Smooth muscle cell (in vitro differentiated cells): ENCODE measurements around the gene ADAMTS15. TPM values are rescaled to one million over a fixed set of nuclear protein-coding genes. Genes with fewer than 3 reads are reported as not detected.

Source experiments
- DNase-seq: peaks from one replicate; lab custom pipeline; 2025; ENCODE audit not compliant: unreplicated experiment; lab: John Stamatoyannopoulos, UW
- H2AFZ ChIP-seq: fragments of 200-600 bp; sonication (generic); 2 replicates; pipeline ENCODE4 v1.6.0; 2016; ENCODE audit warnings: antibody characterized with exemption, low read depth, mild to moderate bottlenecking
- H3F3A ChIP-seq: fragments of 200-600 bp; sonication (generic); 2 replicates; pipeline ENCODE4 v1.6.0; 2017; ENCODE audit warnings: antibody characterized with exemption, low read depth
- H3K27ac ChIP-seq: fragments of 200-600 bp; sonication (generic); 2 replicates; pipeline ENCODE4 v1.5.1; 2016; ENCODE audit warnings: low read depth, mild to moderate bottlenecking
- H3K27me3 ChIP-seq: fragments of 200-600 bp; sonication (generic); 2 replicates; pipeline ENCODE4 v1.6.1; 2016; ENCODE audit warnings: low read depth, mild to moderate bottlenecking
- H3K36me3 ChIP-seq: fragments of 200-600 bp; sonication (generic); 2 replicates; pipeline ENCODE4 v1.5.1; 2016; ENCODE audit warnings: low read depth
- H3K4me1 ChIP-seq: fragments of 200-600 bp; sonication (generic); 2 replicates; pipeline ENCODE4 v1.5.1; 2016; ENCODE audit warnings: low read depth
- H3K4me2 ChIP-seq: fragments of 200-600 bp; sonication (generic); 2 replicates; pipeline ENCODE4 v1.6.0; 2016; ENCODE audit warnings: mild to moderate bottlenecking
- H3K4me3 ChIP-seq: fragments of 200-600 bp; sonication (generic); 2 replicates; pipeline ENCODE4 v1.5.1; 2016; ENCODE audit warnings: mild to moderate bottlenecking
- H3K79me2 ChIP-seq: fragments of 200-600 bp; sonication (generic); 2 replicates; pipeline ENCODE4 v1.6.0; 2016; ENCODE audit warnings: low read depth, mild to moderate bottlenecking
- H3K9ac ChIP-seq: fragments of 200-600 bp; sonication (generic); 2 replicates; pipeline ENCODE4 v1.6.0; 2016; ENCODE audit warnings: low read depth
- H3K9me3 ChIP-seq: fragments of 200-600 bp; sonication (generic); replicated peaks from 2 replicates; pipeline ENCODE4 v1.5.1; 2016; ENCODE audit warnings: low read depth
- H4K20me1 ChIP-seq: fragments of 200-600 bp; sonication (generic); 2 replicates; pipeline ENCODE4 v1.6.0; 2016; ENCODE audit warnings: low read depth
- CTCF ChIP-seq: fragments of 200-600 bp; sonication (generic); IDR thresholded peaks from 2 replicates; pipeline ENCODE4 v1.5.1; 2017; ENCODE audit warnings: borderline replicate concordance, mild to moderate bottlenecking, antibody characterized with exemption; ENCODE audit not compliant: insufficient read depth, poor library complexity, severe bottlenecking
- WGBS: methylation state at CpG from one replicate; pipeline ENCODE4 v1.1.7; 2016; ENCODE audit warnings: low lambda C conversion rate; 5-methylcytosine and 5-hydroxymethylcytosine counted together
- polyA plus RNA-seq: library from polyadenylated mRNA; unstranded; fragments of >200 nt; fragmentation: Nextera tagmentation; extraction: Ambion mirVana; gene quantifications from 2 replicates; pipeline ENCODE4 v1.2.1, GENCODE V29; 2016
- total RNA-seq: library from RNA; depleted of rRNA; stranded (reverse); fragments of >200 nt; gene quantifications from 2 replicates; pipeline ENCODE4 v1.2.3, GENCODE V29; 2014

ADAMTS15 gene
- total and polyA plus RNA-seq, 2 experiments from 2014 or later: 1.4 to 3.4 TPM

DNA sequence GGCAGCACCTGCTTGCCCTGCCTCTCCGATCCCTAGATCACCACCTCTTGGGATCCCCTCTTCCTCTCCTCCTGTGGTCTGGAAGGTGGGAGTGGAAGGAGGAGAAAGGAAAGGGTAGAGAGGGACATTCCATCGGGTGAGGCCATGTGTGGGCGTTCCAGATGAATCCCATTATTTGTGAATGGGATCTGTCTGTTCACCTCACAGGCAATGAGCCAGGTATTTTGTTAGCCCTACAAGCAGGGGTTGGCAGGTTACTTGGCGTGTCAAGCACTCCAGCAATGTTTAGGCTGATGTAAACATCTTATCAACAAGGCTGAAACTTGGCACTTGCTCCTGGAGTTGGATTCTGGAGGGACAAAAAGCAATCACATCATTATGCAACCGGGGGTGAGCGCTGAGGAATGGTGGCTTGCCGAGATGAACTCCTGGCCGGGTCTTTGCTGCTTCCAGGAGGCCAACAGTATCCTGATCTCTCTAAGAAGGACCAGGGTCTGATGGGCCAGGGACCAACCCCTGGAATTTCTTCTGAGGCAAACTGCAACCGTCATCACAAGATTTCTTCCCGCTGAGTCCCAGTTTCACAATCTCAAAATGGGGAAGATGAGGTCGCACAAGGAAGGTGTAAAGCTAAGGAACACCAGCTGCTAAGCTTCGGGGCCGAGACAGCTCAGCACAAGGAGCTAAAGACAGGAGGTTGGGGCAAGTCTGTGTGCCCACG is 27.8 kb upstream of the ADAMTS15 start:
- H3K27ac ChIP-seq: no peak overlapping the region
- no peaks in the 10 kb centered on the region for H4K20me1 ChIP-seq
- no peaks in the 10 kb centered on the region for H3K9me3 ChIP-seq
- no peaks in the 10 kb centered on the region for H3K4me1 ChIP-seq
- 88% methylated on average over 14 of the region's 14 CpGs for WGBS
- H3K4me3 ChIP-seq: no peak overlapping the region
- no peaks in the 10 kb centered on the region for H3F3A ChIP-seq
- no peak overlapping the region for H3K4me2 ChIP-seq
- no peaks in the 10 kb centered on the region for H3K36me3 ChIP-seq
- peaks cover 77% of the 10 kb centered on the region for H3K27me3 ChIP-seq
- no peak for TF ChIP-seq CTCF
- no peak overlapping the region for H2AFZ ChIP-seq
- no peaks in the 10 kb centered on the region for H3K79me2 ChIP-seq
- H3K9ac ChIP-seq: no peak overlapping the region
- no peak for DNase-seq

DNA sequence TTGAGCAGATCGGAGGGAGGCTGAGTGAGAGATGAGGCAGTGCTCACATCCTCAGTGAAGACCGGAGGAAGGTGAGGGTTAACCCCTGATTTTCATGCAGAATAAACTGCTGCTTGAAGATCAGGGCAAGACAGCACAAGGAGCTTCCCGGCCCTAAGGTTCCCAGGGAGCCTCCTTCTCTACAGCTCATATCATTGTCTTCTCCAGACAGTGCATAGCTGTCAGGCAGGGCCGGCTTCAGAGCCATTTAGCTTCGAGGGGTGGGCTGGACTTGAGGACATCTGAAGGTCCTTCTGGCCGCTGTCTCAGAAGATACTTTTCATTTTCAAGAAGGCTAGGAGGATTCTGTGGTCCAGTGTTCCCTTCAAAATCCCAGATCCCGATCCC is 27.3 kb upstream of the ADAMTS15 start:
- Histone ChIP-seq H3F3A (no peaks in the 10 kb centered on the region), H3K4me1 (no peaks in the 10 kb centered on the region), H3K4me3 (no peak overlapping the region), H4K20me1 (no peaks in the 10 kb centered on the region), H2AFZ (no peak overlapping the region), H3K36me3 (no peaks in the 10 kb centered on the region), H3K27me3 (peaks cover 78% of the 10 kb centered on the region), H3K79me2 (no peaks in the 10 kb centered on the region), H3K9me3 (no peaks in the 10 kb centered on the region), H3K9ac (no peak overlapping the region), H3K27ac (no peak overlapping the region), H3K4me2 (no peak overlapping the region)
- 89% methylated on average over 7 of the region's 7 CpGs for WGBS
- no peak for DNase-seq
- no peak for TF ChIP-seq CTCF

- H3K9ac ChIP-seq: no peak overlapping the region
- H3K27me3 ChIP-seq: peaks cover 83% of the 10 kb centered on the region
- H3K4me3 ChIP-seq: no peak overlapping the region
- no peaks in the 10 kb centered on the region for H3F3A ChIP-seq
- DNase-seq: no peak
- no peaks in the 10 kb centered on the region for H3K4me1 ChIP-seq
- no peaks in the 10 kb centered on the region for H4K20me1 ChIP-seq
- no peak overlapping the region for H3K4me2 ChIP-seq
- H3K9me3 ChIP-seq: no peaks in the 10 kb centered on the region
- no peaks in the 10 kb centered on the region for H3K79me2 ChIP-seq
- 97% methylated on average over 8 of the region's 8 CpGs for WGBS
- no peak overlapping the region for H2AFZ ChIP-seq
- TF ChIP-seq CTCF: no peak
- no peaks in the 10 kb centered on the region for H3K36me3 ChIP-seq
- no peak overlapping the region for H3K27ac ChIP-seq
Measured at GRCh38 chr11:130421697-130422096, 26.7 kb upstream of the ADAMTS15 start.
